Esophagus muscularis mucosa (tissue), 4 donors: ENCODE measurements around the gene C1orf35. TPM values are rescaled to one million over a fixed set of nuclear protein-coding genes. Genes with fewer than 3 reads are reported as not detected.

ENCODE experiments used
- DNase-seq: peaks from one replicate; pipeline ENCODE4 v3.0.0-alpha.2; 2017; ENCODE audit errors: extremely low spot score
- H3K27ac ChIP-seq, 4 donors: fragments of 200-600 bp; sonication (generic); replicated peaks in 1 of 4; 1 replicate in 3 of 4; 2 replicates in 1 of 4; pipeline ENCODE4 v1.5.1; 2016 to 2019; ENCODE audit warnings: mild to moderate bottlenecking in 1 of 4
- H3K27me3 ChIP-seq, 4 donors: fragments of 200-600 bp; sonication (generic); one replicate each; pipeline versions ENCODE4 v1.5.1 to v1.6.0; 2016 to 2019
- H3K36me3 ChIP-seq, 4 donors: fragments of 200-600 bp; sonication (generic); one replicate each; pipeline ENCODE4 v1.5.1; 2016 to 2019
- H3K4me1 ChIP-seq, 4 donors: fragments of 200-600 bp; sonication (generic); one replicate each; pipeline ENCODE4 v1.5.1; 2016 to 2019
- H3K4me3 ChIP-seq, 4 donors: fragments of 200-600 bp; sonication (generic); 1 replicate in 2 of 4; 2 replicates in 2 of 4; pipeline ENCODE4 v1.5.1; 2016 to 2019; ENCODE audit warnings: mild to moderate bottlenecking in 4 of 4, moderate library complexity in 1 of 4
- H3K9me3 ChIP-seq, 4 donors: fragments of 200-600 bp; sonication (generic); 1 replicate in 3 of 4; 2 replicates in 1 of 4; pipeline ENCODE4 v1.5.1; 2016 to 2019
- CTCF ChIP-seq, 3 experiments: fragments of 200-600 bp in 2 of 3; fragments of 450-650 bp in 1 of 3; sonication (generic) in 2 of 3; IDR thresholded peaks; one replicate each; pipeline ENCODE4 v1.5.1; 2017 to 2019; ENCODE audit warnings: antibody characterized with exemption in 3 of 3, mild to moderate bottlenecking in 2 of 3, moderate library complexity in 1 of 3
- EP300 ChIP-seq: sonication (generic); formaldehyde crosslinking; IDR thresholded peaks from one replicate; pipeline ENCODE4 v1.6.1; 2017; ENCODE audit warnings: antibody characterized with exemption
- POLR2A ChIP-seq: fragments of 450-650 bp; IDR thresholded peaks from one replicate; pipeline ENCODE4 v1.6.1; 2017; ENCODE audit warnings: antibody characterized with exemption, moderate library complexity, mild to moderate bottlenecking, low read depth
- POLR2AphosphoS5 ChIP-seq, 2 donors: sonication (generic); formaldehyde crosslinking; IDR thresholded peaks; one replicate each; pipeline ENCODE4 v1.6.1; 2017; ENCODE audit warnings: antibody characterized with exemption in 2 of 2
- WGBS: methylation state at CpG from one replicate; pipeline ENCODE4 v1.1.5; 2018; 5-methylcytosine and 5-hydroxymethylcytosine counted together
- intact Hi-C: fragments of 100-400 bp; cut with DNase I; formaldehyde crosslinking; loops from one replicate; pipeline ENCODE4 v1.15.1; 2023
- total RNA-seq, 4 donors: library from RNA; depleted of rRNA; stranded (reverse); fragments of >200 nt; gene quantifications; one replicate each; pipeline versions ENCODE4 v1.1.0 to v1.2.1, GENCODE V29; 2016

The C1orf35 gene
- total RNA-seq, 4 donors from 2014 or later: 11.2 to 24.3 (median 11.9) TPM

- H3K4me3 ChIP-seq: no peak overlapping the region
- peaks cover 61 to 95% (median 87%) of the 10 kb centered on the region in 4 donors for H3K4me1 ChIP-seq
- WGBS: 49% methylated on average over 5 of the region's 18 CpGs
- intact Hi-C loops: no loop called here
- TF ChIP-seq CTCF (IDR thresholded peaks at IDR 0.05) (no peak), POLR2A (no peak), POLR2AphosphoS5 (IDR thresholded peaks at IDR 0.05) (no peak), EP300 (no peak)
- no peaks in the 10 kb centered on the region for H3K27me3 ChIP-seq
- H3K9me3 ChIP-seq: no peaks in the 10 kb centered on the region
- DNase-seq: no peak
- H3K27ac ChIP-seq: peak overlapping the region; percentile 85 to 95 (median 90)
- H3K36me3 ChIP-seq: peaks cover 7 to 43% (median 39%) of the 10 kb centered on the region in 4 donors
Measured at GRCh38 chr1:228148196-228148861, 45.2 kb upstream of the C1orf35 start.

GRCh38 chr1:228147768-228148167 is 44.6 kb upstream of the C1orf35 start:
- no peaks in the 10 kb centered on the region for H3K9me3 ChIP-seq
- H3K4me3 ChIP-seq: no peak overlapping the region
- TF ChIP-seq CTCF (IDR thresholded peaks at IDR 0.05) (no peak), POLR2A (no peak), POLR2AphosphoS5 (IDR thresholded peaks at IDR 0.05) (no peak), EP300 (no peak)
- peak overlapping the region; percentile 85 to 95 (median 90) for H3K27ac ChIP-seq
- H3K36me3 ChIP-seq: peaks cover 7 to 43% (median 40%) of the 10 kb centered on the region in 4 donors
- 79% methylated on average over 4 of the region's 4 CpGs for WGBS
- no peaks in the 10 kb centered on the region for H3K27me3 ChIP-seq
- intact Hi-C loops: no loop called here
- DNase-seq: no peak
- H3K4me1 ChIP-seq: peaks cover 66 to 99% (median 91%) of the 10 kb centered on the region in 4 donors

GRCh38 chr1:228147151-228147693 is 44.1 kb upstream of the C1orf35 start:
- Histone ChIP-seq H3K36me3 (peaks cover 7 to 45% (median 43%) of the 10 kb centered on the region in 4 donors), H3K4me1 (peaks cover 72 to 99% (median 93%) of the 10 kb centered on the region in 4 donors), H3K9me3 (no peaks in the 10 kb centered on the region), H3K27me3 (no peaks in the 10 kb centered on the region), H3K27ac (peak overlapping the region in 1 of 4 donors; percentile 87), H3K4me3 (no peak overlapping the region)
- 92% methylated on average over 8 of the region's 20 CpGs for WGBS
- DNase-seq: no peak
- intact Hi-C loops: no loop called here
- no peak for TF ChIP-seq POLR2AphosphoS5 (IDR thresholded peaks at IDR 0.05)
- TF ChIP-seq EP300: no peak
- no peak for TF ChIP-seq POLR2A
- TF ChIP-seq CTCF (IDR thresholded peaks at IDR 0.05): no peak

- H3K27ac ChIP-seq: no peak overlapping the region
- H3K36me3 ChIP-seq: peaks cover 7 to 51% (median 46%) of the 10 kb centered on the region in 4 donors
- intact Hi-C loops: no loop called here
- no peaks in the 10 kb centered on the region for H3K27me3 ChIP-seq
- H3K9me3 ChIP-seq: no peaks in the 10 kb centered on the region
- DNase-seq: no peak
- WGBS: 89% methylated on average over 12 of the region's 18 CpGs
- no peak overlapping the region for H3K4me3 ChIP-seq
- peaks cover 72 to 99% (median 93%) of the 10 kb centered on the region in 4 donors for H3K4me1 ChIP-seq
- TF ChIP-seq POLR2AphosphoS5 (IDR thresholded peaks at IDR 0.05) (no peak), EP300 (no peak), POLR2A (no peak), CTCF (IDR thresholded peaks at IDR 0.05) (no peak)
Measured at GRCh38 chr1:228146417-228147150, 43.5 kb upstream of the C1orf35 start.
